ENCODE results near the gene SH3TC1. TPM values are rescaled to one million over a fixed set of nuclear protein-coding genes. Genes with fewer than 3 reads are reported as not detected.

SH3TC1 gene
- polyA plus RNA-seq, 3 donors: 36.9 to 85.7 (median 41.9) TPM

GRCh38 chr4:8221476-8221875, 22.4 kb downstream of the SH3TC1 start:
- WGBS (ENCODE audit: insufficient coverage): 0% methylated on average over 2 of the region's 5 CpGs
- peak overlapping the region; percentile 96 to 99 (median 98) for H3K27ac Mint-ChIP-seq
- TF ChIP-seq, protein P1, sequence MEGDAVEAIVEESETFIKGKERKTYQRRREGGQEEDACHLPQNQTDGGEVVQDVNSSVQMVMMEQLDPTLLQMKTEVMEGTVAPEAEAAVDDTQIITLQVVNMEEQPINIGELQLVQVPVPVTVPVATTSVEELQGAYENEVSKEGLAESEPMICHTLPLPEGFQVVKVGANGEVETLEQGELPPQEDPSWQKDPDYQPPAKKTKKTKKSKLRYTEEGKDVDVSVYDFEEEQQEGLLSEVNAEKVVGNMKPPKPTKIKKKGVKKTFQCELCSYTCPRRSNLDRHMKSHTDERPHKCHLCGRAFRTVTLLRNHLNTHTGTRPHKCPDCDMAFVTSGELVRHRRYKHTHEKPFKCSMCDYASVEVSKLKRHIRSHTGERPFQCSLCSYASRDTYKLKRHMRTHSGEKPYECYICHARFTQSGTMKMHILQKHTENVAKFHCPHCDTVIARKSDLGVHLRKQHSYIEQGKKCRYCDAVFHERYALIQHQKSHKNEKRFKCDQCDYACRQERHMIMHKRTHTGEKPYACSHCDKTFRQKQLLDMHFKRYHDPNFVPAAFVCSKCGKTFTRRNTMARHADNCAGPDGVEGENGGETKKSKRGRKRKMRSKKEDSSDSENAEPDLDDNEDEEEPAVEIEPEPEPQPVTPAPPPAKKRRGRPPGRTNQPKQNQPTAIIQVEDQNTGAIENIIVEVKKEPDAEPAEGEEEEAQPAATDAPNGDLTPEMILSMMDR (IDR thresholded peaks at IDR 0.05): no peak
- Histone ChIP-seq H2AFZ (ENCODE audit: insufficient read depth, low read depth, low read length, poor library complexity, severe bottlenecking) (no peak overlapping the region), H3K4me3 (replicated peaks in 1 of 3; ENCODE audit: low read depth in 2 of 3, low read length in 3 of 3) (peak overlapping the region in 1 of 3 experiments; percentile 58), H4K20me1 (ENCODE audit: insufficient read depth, low read length) (peaks cover 90% of the 10 kb centered on the region), H3K27me3 (ENCODE audit: control insufficient read depth in 2 of 2, insufficient read depth in 2 of 2, low read length in 2 of 2) (no peaks in the 10 kb centered on the region), H3K9ac (ENCODE audit: insufficient read depth, low read length, poor library complexity, severe bottlenecking) (no peak overlapping the region), H3K27ac (ENCODE audit: low read depth in 1 of 2, low read length in 2 of 2) (peak overlapping the region; percentile 80 to 90), H3K36me3 (replicated peaks in 1 of 2; ENCODE audit: control insufficient read depth in 1 of 2, insufficient read depth in 2 of 2, low read length in 2 of 2) (peaks cover 83 to 86% of the 10 kb centered on the region in 2 donors), H3K4me2 (replicated peaks; ENCODE audit: extremely low read depth, low read length, poor library complexity, severe bottlenecking) (peak overlapping the region; percentile 35), H3K4me1 (ENCODE audit: control insufficient read depth in 1 of 2, insufficient read depth in 2 of 2, low read length in 2 of 2) (peaks cover 56 to 69% of the 10 kb centered on the region in 2 donors), H3K79me2 (ENCODE audit: insufficient read depth, low read length) (peaks cover 9% of the 10 kb centered on the region), H3K9me3 (replicated peaks in 1 of 2; ENCODE audit: control insufficient read depth in 1 of 2, insufficient read depth in 1 of 2, low read length in 2 of 2) (no peaks in the 10 kb centered on the region)
- peak overlapping the region in 1 of 2 donors; percentile 61 for H3K4me3 Mint-ChIP-seq
- peaks cover 1 to 7% (median 2%) of the 10 kb centered on the region in 3 donors for H3K27me3 Mint-ChIP-seq (ENCODE audit: low read depth in 3 of 3)
- DNase-seq: peak; percentile 90 to 98 (median 94)
- intact Hi-C loops (cut with micrococcal nuclease): loop anchor here (2.0 to 5.0 kb wide), 3 partner anchors 15 to 49 kb away; no protein-coding TSS in a partner anchor
- H3K9me3 Mint-ChIP-seq: peaks cover 0 to 2% (median 0%) of the 10 kb centered on the region in 7 donors
- H3K4me1 Mint-ChIP-seq: peaks cover 55% of the 10 kb centered on the region
- H3K36me3 Mint-ChIP-seq: peaks cover 82 to 91% of the 10 kb centered on the region in 2 donors

- Histone ChIP-seq H4K20me1 (ENCODE audit: insufficient read depth, low read length) (peaks cover 90% of the 10 kb centered on the region), H3K9ac (ENCODE audit: insufficient read depth, low read length, poor library complexity, severe bottlenecking) (no peak overlapping the region), H3K4me2 (replicated peaks; ENCODE audit: extremely low read depth, low read length, poor library complexity, severe bottlenecking) (no peak overlapping the region), H3K4me3 (replicated peaks in 1 of 3; ENCODE audit: low read depth in 2 of 3, low read length in 3 of 3) (no peak overlapping the region), H3K27me3 (ENCODE audit: control insufficient read depth in 2 of 2, insufficient read depth in 2 of 2, low read length in 2 of 2) (no peaks in the 10 kb centered on the region), H3K79me2 (ENCODE audit: insufficient read depth, low read length) (peaks cover 9% of the 10 kb centered on the region), H3K27ac (ENCODE audit: low read depth in 1 of 2, low read length in 2 of 2) (peak overlapping the region; percentile 80 to 90), H2AFZ (ENCODE audit: insufficient read depth, low read depth, low read length, poor library complexity, severe bottlenecking) (no peak overlapping the region), H3K4me1 (ENCODE audit: control insufficient read depth in 1 of 2, insufficient read depth in 2 of 2, low read length in 2 of 2) (peaks cover 61 to 74% of the 10 kb centered on the region in 2 donors), H3K9me3 (replicated peaks in 1 of 2; ENCODE audit: control insufficient read depth in 1 of 2, insufficient read depth in 1 of 2, low read length in 2 of 2) (no peaks in the 10 kb centered on the region), H3K36me3 (replicated peaks in 1 of 2; ENCODE audit: control insufficient read depth in 1 of 2, insufficient read depth in 2 of 2, low read length in 2 of 2) (peaks cover 82 to 86% of the 10 kb centered on the region in 2 donors)
- Mint-ChIP-seq H3K36me3 (peaks cover 85 to 91% of the 10 kb centered on the region in 2 donors), H3K4me3 (no peak overlapping the region), H3K27ac (peak overlapping the region; percentile 96 to 99 (median 98)), H3K9me3 (peaks cover 0 to 2% (median 0%) of the 10 kb centered on the region in 7 donors), H3K27me3 (ENCODE audit: low read depth in 3 of 3) (peaks cover 1 to 7% (median 2%) of the 10 kb centered on the region in 3 donors), H3K4me1 (peaks cover 60% of the 10 kb centered on the region)
- TF ChIP-seq, protein P1 (IDR thresholded peaks at IDR 0.05): no peak
- DNase-seq: no peak
- intact Hi-C loops (cut with micrococcal nuclease): loop anchor here (2.0 to 5.0 kb wide), 3 partner anchors 15 to 50 kb away; no protein-coding TSS in a partner anchor
Measured at GRCh38 chr4:8221985-8222384, 22.9 kb downstream of the SH3TC1 start.

All from CD14-positive monocyte (primary cell).